IMR-90 (cell line): ENCODE results near the gene ANOS1. TPM values are rescaled to one million over a fixed set of nuclear protein-coding genes. Genes with fewer than 3 reads are reported as not detected.

Experiments used
- ATAC-seq: fragments of 200-7000 bp; cut with Tn5 transposase; 2 replicates; pipeline ENCODE4 v1.9.1; 2020; ENCODE audit warnings: low read depth, mild to moderate bottlenecking, moderate library complexity
- BruUV-seq: library from RNA; stranded (reverse); fragments of 400-500 nt; replicated peaks from 2 replicates; lab custom pipeline; 2021; lab: Mats Ljungman, UMichigan
- CTCF ChIA-PET: fragments of 300-600 bp; formaldehyde crosslinking; extraction: SDS; loops from one replicate; lab custom pipeline; 2021; ENCODE audit warnings: antibody characterized with exemption; lab: Yijun Ruan, JAX
- POLR2A ChIA-PET: fragments of 300-600 bp; sonication (Branson Sonifier 250); formaldehyde crosslinking; loops from one replicate; lab custom pipeline; 2022; ENCODE audit warnings: antibody characterized with exemption; ENCODE audit not compliant: unreplicated experiment; lab: Charles Lee
- DNase-seq: peaks from one replicate; pipeline ENCODE4 v3.0.0; 2013
- H2AFZ ChIP-seq: replicated peaks from 2 replicates; pipeline ENCODE3; 2013; ENCODE audit warnings: low read length, mild to moderate bottlenecking; ENCODE audit not compliant: poor library complexity
- H2AK5ac ChIP-seq: 2 replicates; pipeline ENCODE4 v1.6.1; 2013; ENCODE audit warnings: low read depth, low read length, inconsistent platforms
- H2AK9ac ChIP-seq: replicated peaks from 2 replicates; pipeline ENCODE3; 2013; ENCODE audit warnings: mild to moderate bottlenecking, low read depth, low read length, moderate library complexity; ENCODE audit not compliant: poor library complexity
- H2BK120ac ChIP-seq: 2 replicates; pipeline ENCODE4 v1.6.1; 2013; ENCODE audit warnings: low read depth, low read length, inconsistent platforms
- H2BK15ac ChIP-seq: 3 replicates; pipeline ENCODE4 v1.6.1; 2013; ENCODE audit warnings: low read depth, low read length, inconsistent platforms
- H2BK20ac ChIP-seq: 2 replicates; pipeline ENCODE4 v1.6.1; 2013; ENCODE audit warnings: low read depth, mild to moderate bottlenecking, inconsistent platforms, low read length, moderate library complexity
- H2BK5ac ChIP-seq: 2 replicates; pipeline ENCODE4 v1.6.1; 2013; ENCODE audit warnings: mild to moderate bottlenecking, low read depth, low read length, inconsistent platforms; ENCODE audit not compliant: poor library complexity, severe bottlenecking
- H3K14ac ChIP-seq: replicated peaks from 2 replicates; pipeline ENCODE4 v1.6.1; 2013; ENCODE audit warnings: low read depth, low read length, inconsistent platforms
- H3K18ac ChIP-seq: 2 replicates; pipeline ENCODE4 v1.6.1; 2013; ENCODE audit warnings: low read depth, low read length, control low read depth
- H3K23ac ChIP-seq: 2 replicates; pipeline ENCODE4 v1.6.1; 2013; ENCODE audit warnings: low read depth, low read length, inconsistent platforms
- H3K27ac ChIP-seq: 2 replicates; pipeline ENCODE4 v1.5.1; 2013; ENCODE audit warnings: mild to moderate bottlenecking, control low read depth, low read length; ENCODE audit not compliant: insufficient read depth
- H3K27me3 ChIP-seq: 2 replicates; pipeline ENCODE4 v1.6.1; 2013; ENCODE audit warnings: low read length; ENCODE audit not compliant: control insufficient read depth, insufficient read depth
- H3K36me3 ChIP-seq: 2 replicates; pipeline ENCODE4 v1.6.1; 2013; ENCODE audit warnings: low read length, mixed read lengths; ENCODE audit not compliant: control insufficient read depth, insufficient read depth
- H3K4ac ChIP-seq: 2 replicates; pipeline ENCODE4 v1.6.1; 2013; ENCODE audit warnings: low read depth, low read length, inconsistent platforms
- H3K4me1 ChIP-seq: 2 replicates; pipeline ENCODE4 v1.6.1; 2013; ENCODE audit warnings: low read length, mixed read lengths; ENCODE audit not compliant: control insufficient read depth, insufficient read depth
- H3K4me2 ChIP-seq: 2 replicates; pipeline ENCODE4 v1.6.1; 2013; ENCODE audit warnings: low read depth, mild to moderate bottlenecking, control low read depth, low read length, moderate library complexity
- H3K4me3 ChIP-seq: 2 replicates; pipeline ENCODE4 v1.5.1; 2013; ENCODE audit warnings: low read depth, mild to moderate bottlenecking, control low read depth, low read length, moderate library complexity; ENCODE audit not compliant: insufficient read depth
- H3K56ac ChIP-seq: 2 replicates; pipeline ENCODE4 v1.6.1; 2013; ENCODE audit warnings: low read length, inconsistent platforms; ENCODE audit not compliant: insufficient read depth; ENCODE audit errors: extremely low read depth
- H3K79me1 ChIP-seq, 2 experiments: 2 replicates each; pipeline ENCODE4 v1.6.1; 2013; ENCODE audit warnings: low read length in 2 of 2, inconsistent platforms in 1 of 2, low read depth in 1 of 2
- H3K9ac ChIP-seq: 2 replicates; pipeline ENCODE4 v1.6.1; 2013; ENCODE audit warnings: low read depth, low read length, control low read depth
- H3K9me1 ChIP-seq: 2 replicates; pipeline ENCODE4 v1.6.1; 2013; ENCODE audit warnings: low read length, inconsistent platforms; ENCODE audit not compliant: insufficient read depth
- H3K9me3 ChIP-seq: 2 replicates; pipeline ENCODE4 v1.6.1; 2013; ENCODE audit warnings: low read length; ENCODE audit not compliant: control insufficient read depth, insufficient read depth
- H4K20me1 ChIP-seq: 2 replicates; pipeline ENCODE4 v1.6.1; 2013; ENCODE audit warnings: low read length, inconsistent platforms; ENCODE audit not compliant: insufficient read depth
- H4K5ac ChIP-seq: 2 replicates; pipeline ENCODE4 v1.6.1; 2013; ENCODE audit warnings: mild to moderate bottlenecking, low read depth, low read length, control low read depth
- H4K8ac ChIP-seq, 2 experiments: 2 replicates each; pipeline ENCODE4 v1.6.1; 2013; ENCODE audit warnings: low read depth in 2 of 2, low read length in 2 of 2, control low read depth in 1 of 2, inconsistent platforms in 1 of 2
- H4K91ac ChIP-seq: 2 replicates; pipeline ENCODE4 v1.6.1; 2013; ENCODE audit warnings: low read depth, low read length, inconsistent platforms; ENCODE audit not compliant: insufficient read depth
- BHLHE40 ChIP-seq: fragments of 150-350 bp; IDR thresholded peaks from 2 replicates; pipeline ENCODE4 v1.6.1; 2016; ENCODE audit warnings: mild to moderate bottlenecking, low read depth, low read length
- CEBPB ChIP-seq: IDR thresholded peaks from 2 replicates; pipeline ENCODE4 v1.6.1; 2012; ENCODE audit warnings: low read depth, low read length, improper control_type of control experiment
- CHD1 ChIP-seq: IDR thresholded peaks from 2 replicates; pipeline ENCODE4 v1.6.1; 2012; ENCODE audit warnings: low read depth, low read length, improper control_type of control experiment
- FOS ChIP-seq: fragments of 150-350 bp; IDR thresholded peaks from 2 replicates; pipeline ENCODE4 v1.6.1; 2016; ENCODE audit warnings: low read depth, low read length
- MAFK ChIP-seq: IDR thresholded peaks from 2 replicates; pipeline ENCODE4 v1.6.1; 2012; ENCODE audit warnings: low read depth, low read length, improper control_type of control experiment
- MAZ ChIP-seq: IDR thresholded peaks from 2 replicates; pipeline ENCODE4 v1.6.1; 2012; ENCODE audit warnings: low read depth, mild to moderate bottlenecking, low read length, improper control_type of control experiment, moderate library complexity, borderline replicate concordance
- MXI1 ChIP-seq: IDR thresholded peaks from 2 replicates; pipeline ENCODE4 v1.6.1; 2012; ENCODE audit warnings: low read depth, mild to moderate bottlenecking, low read length, moderate library complexity, borderline replicate concordance
- NFE2L2 ChIP-seq: fragments of 150-350 bp; IDR thresholded peaks from 2 replicates; pipeline ENCODE4 v1.6.1; 2016; ENCODE audit warnings: low read depth, mild to moderate bottlenecking, low read length
- POLR2A ChIP-seq: IDR thresholded peaks from 2 replicates; pipeline ENCODE4 v1.6.1; 2012; ENCODE audit warnings: mild to moderate bottlenecking, low read depth, low read length
- RAD21 ChIP-seq: IDR thresholded peaks from 2 replicates; pipeline ENCODE4 v1.6.1; 2012; ENCODE audit warnings: low read length, improper control_type of control experiment
- RCOR1 ChIP-seq: IDR thresholded peaks from 2 replicates; pipeline ENCODE4 v1.6.1; 2012; ENCODE audit warnings: mild to moderate bottlenecking, low read length, improper control_type of control experiment; ENCODE audit not compliant: insufficient replicate concordance
- RFX5 ChIP-seq: IDR thresholded peaks from 2 replicates; pipeline ENCODE4 v1.8.0; 2012; ENCODE audit warnings: low read depth, mild to moderate bottlenecking, low read length, moderate library complexity
- SMC3 ChIP-seq: fragments of 150-350 bp; IDR thresholded peaks from 2 replicates; pipeline ENCODE4 v1.6.1; 2016; ENCODE audit warnings: low read depth, mild to moderate bottlenecking, antibody characterized with exemption, low read length, moderate library complexity
- WGBS, 2 experiments: methylation state at CpG; one replicate each; pipeline versions ENCODE4 v1.1.5 to v1.1.7; 2013; ENCODE audit warnings: missing lambda C conversion rate in 2 of 2; ENCODE audit not compliant: insufficient read length in 1 of 2; ENCODE audit errors: extremely low coverage in 2 of 2; 5-methylcytosine and 5-hydroxymethylcytosine counted together
- dilution Hi-C: fragments of 300-500 bp; cut with HindIII; formaldehyde crosslinking; loops from one replicate; pipeline ENCODE4 v1.14.3; 2018; ENCODE audit warnings: low sequenced_read_pairs; ENCODE audit not compliant: unreplicated experiment
- in situ Hi-C: fragments of 300-500 bp; cut with MboI; formaldehyde crosslinking; loops from 3 replicates; pipeline ENCODE4 v1.14.3; 2019; ENCODE audit warnings: low sequenced_read_pairs, inconsistent platforms, mixed read lengths
- intact Hi-C: fragments of 100-400 bp; cut with micrococcal nuclease; formaldehyde crosslinking; loops from 2 replicates; pipeline ENCODE4 v1.10.0; 2022
- polyA plus RNA-seq, 3 experiments: library from polyadenylated mRNA; depleted of rRNA; stranded (reverse); fragments of >200 nt; gene quantifications; 2 replicates each; pipeline ENCODE4 v1.2.3, GENCODE V29; 2012; ENCODE audit warnings: low replicate concordance in 1 of 3
- total RNA-seq: library from RNA; depleted of rRNA; stranded (reverse); fragments of >200 nt; gene quantifications from 2 replicates; pipeline ENCODE4 v1.2.3, GENCODE V29; 2012
- TF ChIP-seq, protein P1 (sequence below): conservative IDR thresholded peaks from 2 replicates; pipeline ENCODE4 v1.5.1; 2012; ENCODE audit warnings: mild to moderate bottlenecking, low read depth, low read length, improper control_type of control experiment
- TF ChIP-seq, protein P2 (sequence below): fragments of 150-350 bp; IDR thresholded peaks from 2 replicates; pipeline ENCODE4 v1.6.1; 2017; ENCODE audit warnings: mild to moderate bottlenecking, antibody characterized with exemption, low read length, low read depth
- TF ChIP-seq, protein P3 (sequence below): fragments of 150-350 bp; IDR thresholded peaks from 2 replicates; pipeline ENCODE4 v1.6.1; 2016; ENCODE audit warnings: low read depth, mild to moderate bottlenecking, low read length, moderate library complexity, borderline replicate concordance

The ANOS1 gene
- total and polyA plus RNA-seq, 2 of the 4 experiments (the other 2 are of a cell fraction) = under 0.01 to 0.17 TPM

DNA sequence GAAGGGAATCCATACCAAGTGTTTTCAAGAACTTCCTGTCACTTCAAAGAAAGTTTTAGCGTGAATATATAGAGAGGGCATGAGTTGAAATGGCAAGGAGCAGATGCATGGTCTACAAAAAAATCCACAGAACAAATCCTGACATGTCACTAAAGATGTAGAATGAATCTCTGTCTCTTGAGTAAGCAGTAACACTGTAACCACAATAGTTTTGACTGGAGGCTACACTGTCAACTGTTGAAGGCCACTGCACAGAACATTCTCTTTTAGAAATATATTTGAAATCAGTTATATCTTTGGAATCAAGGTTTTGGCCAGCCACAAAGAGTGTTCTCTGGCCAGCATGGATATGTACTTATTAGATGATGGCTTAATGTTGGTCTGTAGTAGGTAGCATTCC lies 183.5 kb downstream of the ANOS1 start:
- no peak for DNase-seq

More for the DNA sequence above, 183.5 kb downstream of the ANOS1 start:
- no peak overlapping the region for H3K4me2 ChIP-seq
- H3K9ac ChIP-seq = no peak overlapping the region
- no peaks in the 10 kb centered on the region for H3K79me1 ChIP-seq
- no peaks in the 10 kb centered on the region for H4K20me1 ChIP-seq
- no peak overlapping the region for H2AK5ac ChIP-seq
- peaks cover 2% of the 10 kb centered on the region; the same call in 1 of the 2 replicates for H3K9me3 ChIP-seq
- no TSS peak for BruUV-seq
- POLR2A ChIA-PET = no interaction called here
- no peak overlapping the region for H2BK5ac ChIP-seq
- no peak overlapping the region for H3K23ac ChIP-seq
- in situ Hi-C loops (no loop called here), dilution Hi-C loops (no loop called here), intact Hi-C loops (no loop called here)
- H4K8ac ChIP-seq = no peak overlapping the region
- H3K27me3 ChIP-seq = no peaks in the 10 kb centered on the region
- no peak overlapping the region for H2BK120ac ChIP-seq
- WGBS, 2 experiments = no CpG with 5 or more reads among the region's 1 CpG
- no peak overlapping the region for H2AFZ ChIP-seq
- H2BK20ac ChIP-seq = no peak overlapping the region
- CTCF ChIA-PET = no interaction called here
- no peak overlapping the region for H3K4ac ChIP-seq
- H4K5ac ChIP-seq = no peak overlapping the region
- no peak overlapping the region for H3K56ac ChIP-seq
- H3K18ac ChIP-seq = no peak overlapping the region
- ATAC-seq = no peak
- H4K91ac ChIP-seq = no peak overlapping the region
- H3K14ac ChIP-seq = no peak overlapping the region
- H2AK9ac ChIP-seq = no peak overlapping the region
- H3K36me3 ChIP-seq = no peaks in the 10 kb centered on the region
- no peak overlapping the region for H3K4me3 ChIP-seq
- H3K4me1 ChIP-seq = no peaks in the 10 kb centered on the region
- TF ChIP-seq, protein P1, sequence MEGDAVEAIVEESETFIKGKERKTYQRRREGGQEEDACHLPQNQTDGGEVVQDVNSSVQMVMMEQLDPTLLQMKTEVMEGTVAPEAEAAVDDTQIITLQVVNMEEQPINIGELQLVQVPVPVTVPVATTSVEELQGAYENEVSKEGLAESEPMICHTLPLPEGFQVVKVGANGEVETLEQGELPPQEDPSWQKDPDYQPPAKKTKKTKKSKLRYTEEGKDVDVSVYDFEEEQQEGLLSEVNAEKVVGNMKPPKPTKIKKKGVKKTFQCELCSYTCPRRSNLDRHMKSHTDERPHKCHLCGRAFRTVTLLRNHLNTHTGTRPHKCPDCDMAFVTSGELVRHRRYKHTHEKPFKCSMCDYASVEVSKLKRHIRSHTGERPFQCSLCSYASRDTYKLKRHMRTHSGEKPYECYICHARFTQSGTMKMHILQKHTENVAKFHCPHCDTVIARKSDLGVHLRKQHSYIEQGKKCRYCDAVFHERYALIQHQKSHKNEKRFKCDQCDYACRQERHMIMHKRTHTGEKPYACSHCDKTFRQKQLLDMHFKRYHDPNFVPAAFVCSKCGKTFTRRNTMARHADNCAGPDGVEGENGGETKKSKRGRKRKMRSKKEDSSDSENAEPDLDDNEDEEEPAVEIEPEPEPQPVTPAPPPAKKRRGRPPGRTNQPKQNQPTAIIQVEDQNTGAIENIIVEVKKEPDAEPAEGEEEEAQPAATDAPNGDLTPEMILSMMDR = no peak
- TF ChIP-seq MAFK (no peak), RCOR1 (no peak), CEBPB (no peak), BHLHE40 (no peak), RFX5 (no peak), POLR2A (no peak), RAD21 (no peak), FOS (no peak), NFE2L2 (no peak), MXI1 (no peak), MAZ (no peak), CHD1 (no peak), SMC3 (no peak)
- TF ChIP-seq, protein P2, sequence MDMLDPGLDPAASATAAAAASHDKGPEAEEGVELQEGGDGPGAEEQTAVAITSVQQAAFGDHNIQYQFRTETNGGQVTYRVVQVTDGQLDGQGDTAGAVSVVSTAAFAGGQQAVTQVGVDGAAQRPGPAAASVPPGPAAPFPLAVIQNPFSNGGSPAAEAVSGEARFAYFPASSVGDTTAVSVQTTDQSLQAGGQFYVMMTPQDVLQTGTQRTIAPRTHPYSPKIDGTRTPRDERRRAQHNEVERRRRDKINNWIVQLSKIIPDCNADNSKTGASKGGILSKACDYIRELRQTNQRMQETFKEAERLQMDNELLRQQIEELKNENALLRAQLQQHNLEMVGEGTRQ = no peak
- TF ChIP-seq, protein P3, sequence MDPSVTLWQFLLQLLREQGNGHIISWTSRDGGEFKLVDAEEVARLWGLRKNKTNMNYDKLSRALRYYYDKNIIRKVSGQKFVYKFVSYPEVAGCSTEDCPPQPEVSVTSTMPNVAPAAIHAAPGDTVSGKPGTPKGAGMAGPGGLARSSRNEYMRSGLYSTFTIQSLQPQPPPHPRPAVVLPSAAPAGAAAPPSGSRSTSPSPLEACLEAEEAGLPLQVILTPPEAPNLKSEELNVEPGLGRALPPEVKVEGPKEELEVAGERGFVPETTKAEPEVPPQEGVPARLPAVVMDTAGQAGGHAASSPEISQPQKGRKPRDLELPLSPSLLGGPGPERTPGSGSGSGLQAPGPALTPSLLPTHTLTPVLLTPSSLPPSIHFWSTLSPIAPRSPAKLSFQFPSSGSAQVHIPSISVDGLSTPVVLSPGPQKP = no peak
- no peaks in the 10 kb centered on the region for H3K9me1 ChIP-seq
- H3K27ac ChIP-seq = no peak overlapping the region
- no peak overlapping the region for H2BK15ac ChIP-seq
